GM06990 (cell line): ENCODE data around the gene PIP5K1B.
A peak's percentile ranks its signal among the peaks of the same experiment; 100 is the strongest.

Experiments
- DNase-seq: peaks from one replicate; pipeline ENCODE4 v3.0.0-alpha.2; 2011; ENCODE audit not compliant: insufficient read length; ENCODE audit errors: extremely low read depth
- H3K27me3 ChIP-seq: replicated peaks from 2 replicates; pipeline ENCODE4 v1.6.0; 2011; ENCODE audit warnings: low read length; ENCODE audit not compliant: control insufficient read depth, insufficient read depth
- H3K36me3 ChIP-seq: 2 replicates; pipeline ENCODE4 v1.5.1; 2011; ENCODE audit warnings: low read length; ENCODE audit not compliant: control insufficient read depth, insufficient read depth
- H3K4me3 ChIP-seq: replicated peaks from 2 replicates; pipeline ENCODE4 v1.5.1; 2011; ENCODE audit warnings: low read depth, mild to moderate bottlenecking, control low read depth, low read length
- CTCF ChIP-seq: IDR thresholded peaks from 2 replicates; pipeline ENCODE4 v1.5.1; 2011; ENCODE audit warnings: low read length, control low read depth, mild to moderate bottlenecking, inconsistent platforms; ENCODE audit not compliant: insufficient read depth, poor library complexity, severe bottlenecking

The PIP5K1B gene

GRCh38 chr9:68951879-68952659 is 247.0 kb downstream of the PIP5K1B start:
- Histone ChIP-seq H3K36me3 (no peaks in the 10 kb centered on the region), H3K27me3 (no peaks in the 10 kb centered on the region), H3K4me3 (peak overlapping the region; percentile 22)
- TF ChIP-seq CTCF: no peak
- DNase-seq: no peak

- Histone ChIP-seq H3K4me3 (no peak overlapping the region), H3K27me3 (no peaks in the 10 kb centered on the region), H3K36me3 (no peaks in the 10 kb centered on the region)
- no peak for TF ChIP-seq CTCF
- no peak for DNase-seq
These were observed 248.7 kb downstream of the PIP5K1B start for GRCh38 chr9:68953771-68954170.

- no peak for TF ChIP-seq CTCF
- no peaks in the 10 kb centered on the region for H3K27me3 ChIP-seq
- H3K4me3 ChIP-seq: no peak overlapping the region
- no peak for DNase-seq
- H3K36me3 ChIP-seq: no peaks in the 10 kb centered on the region
These were observed 250.3 kb downstream of the PIP5K1B start for GRCh38 chr9:68955330-68955729.

GRCh38 chr9:68957479-68957878 is 252.4 kb downstream of the PIP5K1B start:
- no peaks in the 10 kb centered on the region for H3K27me3 ChIP-seq
- no peak for DNase-seq
- H3K4me3 ChIP-seq: no peak overlapping the region
- H3K36me3 ChIP-seq: no peaks in the 10 kb centered on the region
- no peak for TF ChIP-seq CTCF

- H3K36me3 ChIP-seq: no peaks in the 10 kb centered on the region
- no peaks in the 10 kb centered on the region for H3K27me3 ChIP-seq
- TF ChIP-seq CTCF: no peak
- H3K4me3 ChIP-seq: no peak overlapping the region
- no peak for DNase-seq
These were observed 256.5 kb downstream of the PIP5K1B start for GRCh38 chr9:68961587-68961986.
